GM12878 (cell line): ENCODE data around the gene RBM12. TPM values are rescaled to one million over a fixed set of nuclear protein-coding genes. Genes with fewer than 3 reads are reported as not detected.

Source experiments
- BCLAF1 ChIP-seq: fragments of 450-650 bp; IDR thresholded peaks from 2 replicates; pipeline ENCODE4 v1.6.1; 2017; ENCODE audit warnings: antibody characterized with exemption, mild to moderate bottlenecking, moderate library complexity
- CEBPB ChIP-seq, 2 experiments: fragments of 150-350 bp in 1 of 2; IDR thresholded peaks; 2 replicates each; pipeline ENCODE4 v1.6.1; 2012 to 2014; ENCODE audit warnings: low read depth in 2 of 2, low read length in 2 of 2, borderline replicate concordance in 1 of 2, inconsistent platforms in 1 of 2
- CHD2 ChIP-seq: IDR thresholded peaks from 2 replicates; pipeline ENCODE4 v1.6.1; 2011; ENCODE audit warnings: low read depth, low read length, improper control_type of control experiment, borderline replicate concordance
- CREB1 ChIP-seq: IDR thresholded peaks from 2 replicates; pipeline ENCODE4 v1.6.1; 2012; ENCODE audit warnings: low read depth, mild to moderate bottlenecking, inconsistent platforms
- CUX1 ChIP-seq: IDR thresholded peaks from 2 replicates; pipeline ENCODE4 v1.6.1; 2012; ENCODE audit warnings: improper control_type of control experiment, low read depth, low read length; ENCODE audit not compliant: insufficient replicate concordance
- IKZF2 ChIP-seq, 2 experiments: fragments of 450-650 bp; IDR thresholded peaks; 2 replicates each; pipeline ENCODE4 v1.6.1; 2017; ENCODE audit warnings: mild to moderate bottlenecking in 2 of 2, moderate library complexity in 2 of 2
- NBN ChIP-seq: fragments of 450-650 bp; IDR thresholded peaks from 2 replicates; pipeline ENCODE4 v1.6.1; 2016
- PAX8 ChIP-seq: fragments of 450-650 bp; IDR thresholded peaks from 2 replicates; pipeline ENCODE4 v1.6.1; 2017; ENCODE audit warnings: mild to moderate bottlenecking, moderate library complexity
- POU2F2 ChIP-seq: IDR thresholded peaks from 3 replicates; pipeline ENCODE4 v1.6.1; 2011; ENCODE audit warnings: low read depth, mild to moderate bottlenecking, low read length, borderline replicate concordance
- SIX5 ChIP-seq: IDR thresholded peaks from 2 replicates; pipeline ENCODE4 v1.6.1; 2011; ENCODE audit warnings: mild to moderate bottlenecking, low read depth, low read length, moderate library complexity; ENCODE audit not compliant: severe bottlenecking
- SRF ChIP-seq, 2 experiments: IDR thresholded peaks; 2 replicates each; pipeline ENCODE4 v1.6.1; 2011; ENCODE audit warnings: low read depth in 2 of 2, low read length in 2 of 2, mild to moderate bottlenecking in 1 of 2, moderate library complexity in 1 of 2
- STAT1 ChIP-seq: fragments of 450-650 bp; conservative IDR thresholded peaks from 2 replicates; pipeline ENCODE4 v1.6.1; 2014; ENCODE audit warnings: antibody characterized with exemption, mild to moderate bottlenecking
- TARDBP ChIP-seq: IDR thresholded peaks from 2 replicates; pipeline ENCODE4 v1.6.1; 2016; ENCODE audit warnings: borderline replicate concordance
- TCF12 ChIP-seq: IDR thresholded peaks from 2 replicates; pipeline ENCODE4 v1.6.1; 2011; ENCODE audit warnings: low read depth, mild to moderate bottlenecking, low read length
- TCF3 ChIP-seq: IDR thresholded peaks from 2 replicates; pipeline ENCODE4 v1.6.1; 2012; ENCODE audit warnings: low read depth, mild to moderate bottlenecking, low read length, borderline replicate concordance; ENCODE audit not compliant: insufficient read depth
- USF2 ChIP-seq: IDR thresholded peaks from 2 replicates; pipeline ENCODE4 v1.6.1; 2011; ENCODE audit warnings: low read depth, low read length, improper control_type of control experiment, borderline replicate concordance
- WRNIP1 ChIP-seq: IDR thresholded peaks from 2 replicates; pipeline ENCODE4 v1.6.1; 2011; ENCODE audit warnings: low read depth, low read length, improper control_type of control experiment, borderline replicate concordance
- ZBED1 ChIP-seq: IDR thresholded peaks from 2 replicates; pipeline ENCODE4 v1.6.1; 2016; ENCODE audit warnings: borderline replicate concordance
- ZNF622 ChIP-seq: fragments of 450-650 bp; IDR thresholded peaks from 2 replicates; pipeline ENCODE4 v1.6.1; 2017; ENCODE audit warnings: mild to moderate bottlenecking, inconsistent platforms
- polyA plus RNA-seq, 11 experiments: library from polyadenylated mRNA; depleted of rRNA in 4 of 11; unstranded in 6 of 11; stranded (reverse) in 5 of 11; fragments of >200 nt; fragmentation: Nextera tagmentation in 4 of 11; fragmentation: Illumina TruSeq in 1 of 11; extraction: Ambion mirVana in 4 of 11; extraction: Trizol in 1 of 11; gene quantifications; 1 replicate in 1 of 11; 2 replicates in 10 of 11; pipeline versions ENCODE4 v1.2.1 to v1.2.3, GENCODE V29; 2011 to 2016; ENCODE audit warnings: inconsistent platforms in 2 of 11, missing spikeins in 2 of 11, low read depth in 1 of 11
- total RNA-seq, 4 experiments: library from RNA; depleted of rRNA in 3 of 4; stranded (reverse); fragments of >200 nt in 3 of 4; fragmentation: Illumina TruSeq in 1 of 4; extraction: Trizol in 1 of 4; gene quantifications; 2 replicates each; pipeline versions ENCODE4 v1.2.1 to v1.2.3, GENCODE V29; 2013 to 2021
- TF ChIP-seq, protein P1 (sequence below): IDR thresholded peaks from 2 replicates; pipeline ENCODE4 v1.6.1; 2011; ENCODE audit warnings: mild to moderate bottlenecking, low read depth, low read length, moderate library complexity; ENCODE audit not compliant: insufficient replicate concordance

Gene RBM12
- total and polyA plus RNA-seq, 10 of the 15 experiments (the other 5 are each of a cell fraction or from before 2014, with no cell fraction given) = 4.7 to 153 (median 58.5) TPM

DNA sequence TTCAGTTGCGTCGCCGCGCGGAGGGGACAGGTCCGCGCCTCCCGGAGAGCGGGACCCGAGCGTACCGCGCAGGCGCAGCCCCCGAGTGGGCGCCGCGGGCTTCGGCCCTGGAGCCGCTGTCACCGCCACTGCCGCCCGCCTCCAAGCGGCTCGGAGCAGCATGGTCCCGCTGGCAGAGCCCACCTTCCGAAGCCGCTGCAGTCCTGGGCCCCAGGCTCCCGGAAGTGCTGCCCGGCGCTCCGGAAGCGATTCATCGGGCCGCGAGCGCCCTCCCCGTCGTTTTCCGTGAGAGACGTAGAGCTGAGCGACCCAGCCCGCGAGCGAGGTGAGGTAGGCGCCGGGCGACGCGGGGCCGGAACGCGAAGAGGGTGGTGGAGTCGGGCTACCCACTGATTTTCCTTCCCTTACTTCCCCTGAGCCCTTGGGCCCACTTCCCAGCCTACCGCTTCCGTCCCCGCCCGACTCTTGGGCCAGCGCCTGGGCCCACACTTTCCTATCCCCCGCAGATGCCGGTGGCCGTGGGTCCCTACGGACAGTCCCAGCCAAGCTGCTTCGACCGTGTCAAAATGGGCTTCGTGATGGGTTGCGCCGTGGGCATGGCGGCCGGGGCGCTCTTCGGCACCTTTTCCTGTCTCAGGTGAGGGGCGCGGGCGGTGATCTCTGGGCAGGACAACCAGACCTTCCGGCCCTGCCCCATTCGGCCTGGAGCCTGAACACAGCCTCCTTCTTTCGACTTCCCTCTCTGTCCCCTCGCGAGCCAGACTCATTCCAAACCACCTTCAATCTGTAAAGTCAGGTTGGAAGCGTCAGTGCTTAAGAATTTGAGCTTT lies 34.6 kb upstream of the RBM12 start, which contains the start of the genes NFS1 and ROMO1 (continued):
- TF ChIP-seq BCLAF1 (no peak), TCF3 (no peak), SRF (IDR thresholded peaks at IDR 0.05; ENCODE audit: low read depth in 2 of 2, low read length in 2 of 2) (peak in 1 of 2 experiments; percentile 72; a peak in 1 of 4 replicates), ZBED1 (no peak), CHD2 (no peak), CUX1 (no peak), STAT1 (no peak), CEBPB (IDR thresholded peaks at IDR 0.05; ENCODE audit: borderline replicate concordance in 1 of 2, low read depth in 2 of 2, low read length in 2 of 2) (no peak), TCF12 (peak; percentile 65; the same call in 1 of the 2 replicates), TARDBP (no peak), POU2F2 (peak; percentile 70; the same call in 2 of the 3 replicates), SIX5 (peak; percentile 53), USF2 (no peak), PAX8 (no peak), WRNIP1 (no peak), CREB1 (peak; percentile 97), IKZF2 (IDR thresholded peaks at IDR 0.05) (no peak), ZNF622 (no peak), NBN (peak; percentile 89)
- TF ChIP-seq, protein P1, sequence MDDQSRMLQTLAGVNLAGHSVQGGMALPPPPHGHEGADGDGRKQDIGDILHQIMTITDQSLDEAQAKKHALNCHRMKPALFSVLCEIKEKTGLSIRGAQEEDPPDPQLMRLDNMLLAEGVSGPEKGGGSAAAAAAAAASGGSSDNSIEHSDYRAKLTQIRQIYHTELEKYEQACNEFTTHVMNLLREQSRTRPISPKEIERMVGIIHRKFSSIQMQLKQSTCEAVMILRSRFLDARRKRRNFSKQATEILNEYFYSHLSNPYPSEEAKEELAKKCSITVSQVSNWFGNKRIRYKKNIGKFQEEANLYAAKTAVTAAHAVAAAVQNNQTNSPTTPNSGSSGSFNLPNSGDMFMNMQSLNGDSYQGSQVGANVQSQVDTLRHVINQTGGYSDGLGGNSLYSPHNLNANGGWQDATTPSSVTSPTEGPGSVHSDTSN = no peak
